GM19438 (cell line): ENCODE results near the gene AGAP5.
"Not testable (repeated sequence)": the region's sequence is repeated elsewhere in the genome, so short reads cannot be mapped to it uniquely, and the experiment has no call there.

ENCODE experiments used
- ATAC-seq: cut with Tn5 transposase; IDR thresholded peaks from one replicate; pipeline ENCODE4 v1.9.1; 2021; ENCODE audit warnings: low read depth; ENCODE audit not compliant: unreplicated experiment

Gene AGAP5

GRCh38 chr10:73662705-73663104 is 35.2 kb downstream of the AGAP5 start:
- ATAC-seq = not testable (repeated sequence)

- ATAC-seq = no peak
Observed at GRCh38 chr10:73655990-73656298, 42.0 kb downstream of the AGAP5 start, which contains the start of gene SYNPO2L. SYNPO2L (minus strand) TSS chr10:73656029; CDS start chr10:73655922, 107 bp downstream.

GRCh38 chr10:73655257-73655989 is 42.5 kb downstream of the AGAP5 start:
- no peak for ATAC-seq

- ATAC-seq = no peak
Observed at GRCh38 chr10:73653701-73654100, 44.2 kb downstream of the AGAP5 start.

GRCh38 chr10:73653195-73653594 is 44.7 kb downstream of the AGAP5 start:
- no peak for ATAC-seq

- ATAC-seq = no peak
Observed at GRCh38 chr10:73650537-73651331, 47.2 kb downstream of the AGAP5 start.

- ATAC-seq = no peak
Observed at GRCh38 chr10:73649876-73650536, 47.9 kb downstream of the AGAP5 start.

- no peak for ATAC-seq
Observed at GRCh38 chr10:73648975-73649829, 48.7 kb downstream of the AGAP5 start.

GRCh38 chr10:73647875-73648651 is 49.8 kb downstream of the AGAP5 start:
- ATAC-seq = no peak

- no peak for ATAC-seq
Observed at GRCh38 chr10:73647211-73647874, 50.6 kb downstream of the AGAP5 start.

- no peak for ATAC-seq
Observed at GRCh38 chr10:73646598-73647041, 51.3 kb downstream of the AGAP5 start.

GRCh38 chr10:73645251-73645650 is 52.7 kb downstream of the AGAP5 start:
- ATAC-seq = no peak

GRCh38 chr10:73644767-73645166 is 53.1 kb downstream of the AGAP5 start:
- no peak for ATAC-seq

- ATAC-seq = no peak
Observed at GRCh38 chr10:73644015-73644743, 53.7 kb downstream of the AGAP5 start.

- no peak for ATAC-seq
Observed at GRCh38 chr10:73643362-73643761, 54.5 kb downstream of the AGAP5 start.

GRCh38 chr10:73641328-73642060 is 56.4 kb downstream of the AGAP5 start, which contains the start of gene MYOZ1:
MYOZ1 (minus strand) TSS chr10:73641474; CDS start chr10:73640017, 1,457 bp downstream.
- no peak for ATAC-seq

GRCh38 chr10:73639286-73639685 is 58.6 kb downstream of the AGAP5 start:
- ATAC-seq = no peak

GRCh38 chr10:73635781-73636180 is 62.1 kb downstream of the AGAP5 start:
- ATAC-seq = no peak
